Suprapubic skin (tissue), 4 donors: ENCODE measurements around the gene ANKRD9.

Experiments used
- CTCF ChIP-seq, 2 donors: fragments of 200-600 bp in 1 of 2; fragments of 450-650 bp in 1 of 2; sonication (generic) in 1 of 2; IDR thresholded peaks; one replicate each; pipeline ENCODE4 v1.5.1; 2016 to 2019; ENCODE audit warnings: antibody characterized with exemption in 2 of 2, mild to moderate bottlenecking in 1 of 2, moderate library complexity in 1 of 2
- EP300 ChIP-seq: sonication (generic); formaldehyde crosslinking; IDR thresholded peaks from one replicate; pipeline ENCODE4 v1.6.1; 2017; ENCODE audit warnings: antibody characterized with exemption
- POLR2A ChIP-seq, 2 donors: fragments of 450-650 bp; IDR thresholded peaks; one replicate each; pipeline ENCODE4 v1.6.1; 2017; ENCODE audit warnings: antibody characterized with exemption in 2 of 2, mild to moderate bottlenecking in 2 of 2, moderate library complexity in 2 of 2
- POLR2AphosphoS5 ChIP-seq, 3 donors: sonication (generic); formaldehyde crosslinking; IDR thresholded peaks; one replicate each; pipeline ENCODE4 v1.6.1; 2017; ENCODE audit warnings: antibody characterized with exemption in 3 of 3

- no peak for TF ChIP-seq CTCF (IDR thresholded peaks at IDR 0.05)
- TF ChIP-seq POLR2AphosphoS5 (IDR thresholded peaks at IDR 0.05) = no peak
- TF ChIP-seq POLR2A (IDR thresholded peaks at IDR 0.05) = no peak
- no peak for TF ChIP-seq EP300
These were observed 28.2 kb downstream of the ANKRD9 start for GRCh38 chr14:102481371-102481770.
